H1 (cell line): ENCODE data around the gene AHNAK2. TPM values are rescaled to one million over a fixed set of nuclear protein-coding genes. Genes with fewer than 3 reads are reported as not detected.

Experiments used
- CTCF ChIA-PET: fragments of 300-600 bp; sonication (Branson Sonifier 250); formaldehyde crosslinking; loops from one replicate; lab custom pipeline; 2021; ENCODE audit not compliant: partially characterized antibody; lab: Charles Lee
- POLR2A ChIA-PET: fragments of 300-600 bp; sonication (Branson Sonifier 250); formaldehyde crosslinking; loops from one replicate; lab custom pipeline; 2021; ENCODE audit warnings: inconsistent platforms; ENCODE audit not compliant: partially characterized antibody; lab: Charles Lee
- DNase-seq, 2 experiments: peaks; one replicate each; pipeline versions ENCODE4 v3.0.0 to v3.0.0-alpha.2; 2010 to 2022; ENCODE audit warnings: low spot score in 2 of 2, low read depth in 1 of 2, mixed read lengths in 1 of 2
- FAIRE-seq: peaks from 2 replicates; lab custom pipeline; 2011; peaks lifted over from hg19 to GRCh38; lab: Jason Lieb, UNC
- H2AFZ ChIP-seq: 2 replicates; pipeline ENCODE4 v1.8.1; 2012; ENCODE audit warnings: low read length, inconsistent platforms
- H2AK5ac ChIP-seq: 2 replicates; pipeline ENCODE4 v1.6.1; 2013; ENCODE audit warnings: low read depth, low read length
- H2BK120ac ChIP-seq: replicated peaks from 2 replicates; pipeline ENCODE3; 2013; ENCODE audit warnings: low read depth, low read length, inconsistent platforms
- H2BK12ac ChIP-seq: 2 replicates; pipeline ENCODE4 v1.6.1; 2013; ENCODE audit warnings: low read depth, low read length
- H2BK15ac ChIP-seq: 2 replicates; pipeline ENCODE4 v1.6.1; 2013; ENCODE audit warnings: low read length
- H2BK20ac ChIP-seq: 2 replicates; pipeline ENCODE4 v1.6.1; 2013; ENCODE audit warnings: low read length
- H2BK5ac ChIP-seq: 2 replicates; pipeline ENCODE4 v1.6.1; 2013; ENCODE audit warnings: low read depth, low read length
- H3K14ac ChIP-seq: 2 replicates; pipeline ENCODE4 v1.6.1; 2013; ENCODE audit warnings: inconsistent platforms; ENCODE audit not compliant: insufficient read length
- H3K18ac ChIP-seq: 2 replicates; pipeline ENCODE4 v1.6.1; 2013; ENCODE audit warnings: low read length; ENCODE audit errors: extremely low read depth
- H3K23ac ChIP-seq: 2 replicates; pipeline ENCODE4 v1.6.1; 2013; ENCODE audit warnings: inconsistent platforms; ENCODE audit not compliant: insufficient read length
- H3K23me2 ChIP-seq: 2 replicates; pipeline ENCODE4 v1.6.1; 2013; ENCODE audit warnings: low read depth, low read length
- H3K27ac ChIP-seq: 2 replicates; pipeline ENCODE4 v1.6.1; 2011; ENCODE audit warnings: low read depth, low read length, inconsistent platforms
- H3K27me3 ChIP-seq, 4 experiments: replicated peaks in 1 of 4; 1 replicate in 1 of 4; 2 replicates in 3 of 4; pipeline versions ENCODE4 v1.6.1 to v1.8.1; 2011 to 2013; ENCODE audit warnings: low read length in 3 of 4, mild to moderate bottlenecking in 3 of 4, inconsistent platforms in 2 of 4, mixed read lengths in 2 of 4, moderate library complexity in 1 of 4; ENCODE audit not compliant: control insufficient read depth in 3 of 4, insufficient read depth in 3 of 4; ENCODE audit errors: extremely low read depth in 1 of 4
- H3K36me3 ChIP-seq, 4 experiments: 2 replicates each; pipeline versions ENCODE4 v1.6.1 to v1.8.1; 2011 to 2013; ENCODE audit warnings: mild to moderate bottlenecking in 4 of 4, low read length in 3 of 4, moderate library complexity in 2 of 4, control low read depth in 1 of 4, inconsistent platforms in 1 of 4; ENCODE audit not compliant: insufficient read depth in 4 of 4, control insufficient read depth in 2 of 4
- H3K4ac ChIP-seq: replicated peaks from 2 replicates; pipeline ENCODE3; 2013; ENCODE audit warnings: low read length, low read depth, mixed read lengths, inconsistent platforms; ENCODE audit not compliant: insufficient read length
- H3K4me1 ChIP-seq, 4 experiments: replicated peaks in 1 of 4; 1 replicate in 1 of 4; 2 replicates in 3 of 4; pipeline versions ENCODE4 v1.6.1 to v1.8.1; 2011 to 2013; ENCODE audit warnings: low read length in 3 of 4, inconsistent platforms in 2 of 4, mixed read lengths in 1 of 4; ENCODE audit not compliant: insufficient read depth in 4 of 4, control insufficient read depth in 3 of 4
- H3K4me2 ChIP-seq, 2 experiments: 2 replicates each; pipeline versions ENCODE4 v1.6.1 to v1.8.1; 2011 to 2013; ENCODE audit warnings: low read depth in 2 of 2, low read length in 2 of 2, control low read depth in 1 of 2, inconsistent platforms in 1 of 2, mild to moderate bottlenecking in 1 of 2; ENCODE audit not compliant: insufficient read depth in 1 of 2
- H3K4me3 ChIP-seq, 4 experiments: fragments of 200-600, 300-600 bp in 1 of 4; sonication (generic), shearing (Covaris generic), sonication (Bioruptor Twin) in 1 of 4; 2 replicates each; pipeline versions ENCODE4 v1.5.1 to v1.8.1; 2011 to 2016; ENCODE audit warnings: low read length in 4 of 4, low read depth in 3 of 4, control low read depth in 2 of 4, inconsistent platforms in 2 of 4, mild to moderate bottlenecking in 2 of 4, mixed read lengths in 1 of 4, moderate library complexity in 1 of 4; ENCODE audit not compliant: insufficient read depth in 2 of 4; ENCODE audit errors: extremely low read depth in 1 of 4
- H3K56ac ChIP-seq: replicated peaks from 2 replicates; pipeline ENCODE3; 2013; ENCODE audit warnings: low read depth, mild to moderate bottlenecking, mixed read lengths, low read length, inconsistent platforms; ENCODE audit not compliant: insufficient read length
- H3K79me1 ChIP-seq: 2 replicates; pipeline ENCODE4 v1.6.1; 2013; ENCODE audit warnings: low read depth, low read length, control low read depth
- H3K79me2 ChIP-seq, 2 experiments: 2 replicates each; pipeline versions ENCODE4 v1.6.1 to v1.8.1; 2012 to 2013; ENCODE audit warnings: low read length in 2 of 2, mild to moderate bottlenecking in 2 of 2, inconsistent platforms in 1 of 2; ENCODE audit not compliant: insufficient read depth in 2 of 2, control insufficient read depth in 1 of 2
- H3K9ac ChIP-seq, 4 experiments: replicated peaks in 1 of 4; 1 replicate in 1 of 4; 2 replicates in 3 of 4; pipeline versions ENCODE4 v1.6.1 to v1.8.1; 2011 to 2013; ENCODE audit warnings: low read depth in 3 of 4, low read length in 3 of 4, control low read depth in 2 of 4, mild to moderate bottlenecking in 2 of 4, moderate library complexity in 2 of 4, inconsistent platforms in 1 of 4; ENCODE audit errors: extremely low read depth in 1 of 4
- H3K9me3 ChIP-seq, 2 experiments: 2 replicates each; pipeline versions ENCODE4 v1.6.1 to v1.8.1; 2012 to 2013; ENCODE audit warnings: mild to moderate bottlenecking in 2 of 2, moderate library complexity in 2 of 2, control low read depth in 1 of 2, inconsistent platforms in 1 of 2, low read depth in 1 of 2, low read length in 1 of 2, mixed read lengths in 1 of 2; ENCODE audit not compliant: insufficient read depth in 2 of 2
- H4K20me1 ChIP-seq, 2 experiments: replicated peaks in 1 of 2; 2 replicates each; pipeline versions ENCODE3 to v1.8.1; 2011 to 2013; ENCODE audit warnings: inconsistent platforms in 2 of 2, low read length in 2 of 2, mild to moderate bottlenecking in 1 of 2; ENCODE audit not compliant: insufficient read depth in 2 of 2, control insufficient read depth in 1 of 2
- H4K5ac ChIP-seq: 2 replicates; pipeline ENCODE4 v1.6.1; 2013; ENCODE audit warnings: low read length, low read depth, mixed read lengths, inconsistent platforms; ENCODE audit not compliant: insufficient read length
- H4K8ac ChIP-seq: 2 replicates; pipeline ENCODE4 v1.8.0; 2013; ENCODE audit warnings: mild to moderate bottlenecking, moderate library complexity, low read length, inconsistent platforms; ENCODE audit not compliant: insufficient read depth; ENCODE audit errors: extremely low read depth
- H4K91ac ChIP-seq: replicated peaks from 2 replicates; pipeline ENCODE3; 2013; ENCODE audit warnings: low read length, mixed read lengths, inconsistent platforms; ENCODE audit not compliant: insufficient read length
- BACH1 ChIP-seq: IDR thresholded peaks from 2 replicates; pipeline ENCODE4 v1.6.1; 2012; ENCODE audit warnings: low read length, improper control_type of control experiment
- CEBPB ChIP-seq: IDR thresholded peaks from 2 replicates; pipeline ENCODE4 v1.6.1; 2012; ENCODE audit warnings: low read depth, low read length
- KDM1A ChIP-seq: fragments of 200-600, 300-600 bp; sonication (generic); IDR thresholded peaks from 2 replicates; pipeline ENCODE4 v1.7.1; 2016; ENCODE audit warnings: mild to moderate bottlenecking, low read length, borderline replicate concordance
- MAFK ChIP-seq: IDR thresholded peaks from 2 replicates; pipeline ENCODE4 v1.6.1; 2012; ENCODE audit warnings: low read depth, mild to moderate bottlenecking, improper control_type of control experiment, low read length
- PHF8 ChIP-seq: fragments of 200-600 bp; sonication (generic); conservative IDR thresholded peaks from 2 replicates; pipeline ENCODE4 v1.7.1; 2012; ENCODE audit warnings: low read depth, mild to moderate bottlenecking, inconsistent platforms, low read length, moderate library complexity
- POLR2AphosphoS5 ChIP-seq: IDR thresholded peaks from 2 replicates; pipeline ENCODE4 v1.6.1; 2011; ENCODE audit warnings: low read depth, low read length
- SIN3A ChIP-seq, 2 experiments: IDR thresholded peaks in 1 of 2; conservative IDR thresholded peaks in 1 of 2; 2 replicates each; pipeline ENCODE4 v1.6.1; 2011 to 2012; ENCODE audit warnings: low read length in 2 of 2, improper control_type of control experiment in 1 of 2, low read depth in 1 of 2, mild to moderate bottlenecking in 1 of 2
- SUZ12 ChIP-seq: fragments of 200-600 bp; sonication (generic); IDR thresholded peaks from 2 replicates; pipeline ENCODE4 v1.6.1; 2012; ENCODE audit warnings: mild to moderate bottlenecking, inconsistent platforms, low read length, moderate library complexity, mixed read lengths
- TAF1 ChIP-seq: IDR thresholded peaks from 2 replicates; pipeline ENCODE4 v1.6.1; 2011; ENCODE audit warnings: mild to moderate bottlenecking, low read depth, low read length
- WGBS, 2 experiments: shearing (Covaris generic) in 1 of 2; methylation state at CpG; one replicate each; pipeline versions ENCODE4 v1.1.6 to v1.1.7; 2013 to 2015; ENCODE audit warnings: low lambda C conversion rate in 2 of 2, mixed read lengths in 2 of 2, inconsistent platforms in 1 of 2, low coverage in 1 of 2, missing lambda C conversion rate in 1 of 2; ENCODE audit not compliant: insufficient replicate concordance in 2 of 2, insufficient coverage in 1 of 2, insufficient read length in 1 of 2; ENCODE audit errors: extremely low coverage in 1 of 2, missing lambda C conversion rate in 1 of 2; 5-methylcytosine and 5-hydroxymethylcytosine counted together
- polyA plus RNA-seq, 7 experiments: library from polyadenylated mRNA; depleted of rRNA in 3 of 7; stranded (reverse) in 5 of 7; unstranded in 2 of 7; fragments of >200 nt in 5 of 7; fragments of 200-250 nt in 2 of 7; gene quantifications; 1 replicate in 5 of 7; 2 replicates in 1 of 7; 4 replicates in 1 of 7; pipeline versions ENCODE4 v1.2.1 to v1.2.3, GENCODE V29; 2011 to 2013; ENCODE audit warnings: missing spikeins in 2 of 7, mixed read lengths in 2 of 7
- total RNA-seq: library from RNA; stranded (reverse); fragmentation: NEBNext Ultra II Directional; extraction: Animal tissue kit (Norgen Biotek cat#: 25700); gene quantifications from 2 replicates; pipeline ENCODE4 v1.2.1, GENCODE V29; 2021
- TF ChIP-seq, protein P1 (sequence below), 3 experiments: IDR thresholded peaks; 1 replicate in 2 of 3; 2 replicates in 1 of 3; pipeline versions ENCODE4 v1.5.1 to v1.6.1; 2011; ENCODE audit warnings: low read length in 3 of 3, mild to moderate bottlenecking in 3 of 3, inconsistent platforms in 2 of 3, low read depth in 1 of 3, moderate library complexity in 1 of 3; ENCODE audit not compliant: insufficient read depth in 1 of 3; ENCODE audit errors: control extremely low read depth in 1 of 3

AHNAK2 gene
- total and polyA plus RNA-seq, 2 of the 8 experiments (the other 6 are each of a cell fraction or from before 2014, with no cell fraction given), result 0.95 to 2.0 TPM

- H3K27ac ChIP-seq, result no peak overlapping the region
- H2AK5ac ChIP-seq, result no peak overlapping the region
- H3K9ac ChIP-seq, result no peak overlapping the region
- no peak overlapping the region for H4K5ac ChIP-seq
- H3K4me1 ChIP-seq, result peaks cover 0 to 1% (median 0%) of the 10 kb centered on the region in 4 experiments; a peak in 1 of 7 replicates
- no peak for FAIRE-seq
- H3K9me3 ChIP-seq, result no peaks in the 10 kb centered on the region
- WGBS, 2 experiments, result 92% methylated on average over 16 of the region's 16 CpGs; no CpG with 5 or more reads in 1 of the 2 experiments
- H3K23me2 ChIP-seq, result peaks cover 5% of the 10 kb centered on the region; the same call in 1 of the 2 replicates
- H4K20me1 ChIP-seq, result no peaks in the 10 kb centered on the region
- H2BK120ac ChIP-seq, result no peak overlapping the region
- no peak overlapping the region for H3K23ac ChIP-seq
- peaks cover 0 to 4% (median 1%) of the 10 kb centered on the region in 4 experiments; a peak in 3 of 7 replicates for H3K27me3 ChIP-seq
- no peak overlapping the region for H2BK5ac ChIP-seq
- POLR2A ChIA-PET, result no interaction called here
- no peak overlapping the region for H2BK20ac ChIP-seq
- no peak overlapping the region for H2BK12ac ChIP-seq
- H3K56ac ChIP-seq, result no peak overlapping the region
- no peak overlapping the region for H3K14ac ChIP-seq
- H4K8ac ChIP-seq, result no peak overlapping the region
- 0 out of 2 replicates have a peak, but pooled peaks cover 2% of the 10 kb centered on the region for H3K79me1 ChIP-seq
- no peak overlapping the region for H3K4me3 ChIP-seq
- no peaks in the 10 kb centered on the region for H3K36me3 ChIP-seq
- CTCF ChIA-PET, result interaction anchor here (1.0 to 2.6 kb wide), 5 partner anchors 19 to 92 kb away, joined by 3 to 11 read pairs (median 4); no protein-coding TSS in a partner anchor
- H3K4ac ChIP-seq, result no peak overlapping the region
- no peaks in the 10 kb centered on the region for H3K79me2 ChIP-seq
- H4K91ac ChIP-seq, result no peak overlapping the region
- DNase-seq, result no peak
- H2BK15ac ChIP-seq, result no peak overlapping the region
- H3K18ac ChIP-seq, result no peak overlapping the region
- no peak overlapping the region for H3K4me2 ChIP-seq
- H2AFZ ChIP-seq, result no peak overlapping the region
- TF ChIP-seq CEBPB, result no peak
- TF ChIP-seq, protein P1, sequence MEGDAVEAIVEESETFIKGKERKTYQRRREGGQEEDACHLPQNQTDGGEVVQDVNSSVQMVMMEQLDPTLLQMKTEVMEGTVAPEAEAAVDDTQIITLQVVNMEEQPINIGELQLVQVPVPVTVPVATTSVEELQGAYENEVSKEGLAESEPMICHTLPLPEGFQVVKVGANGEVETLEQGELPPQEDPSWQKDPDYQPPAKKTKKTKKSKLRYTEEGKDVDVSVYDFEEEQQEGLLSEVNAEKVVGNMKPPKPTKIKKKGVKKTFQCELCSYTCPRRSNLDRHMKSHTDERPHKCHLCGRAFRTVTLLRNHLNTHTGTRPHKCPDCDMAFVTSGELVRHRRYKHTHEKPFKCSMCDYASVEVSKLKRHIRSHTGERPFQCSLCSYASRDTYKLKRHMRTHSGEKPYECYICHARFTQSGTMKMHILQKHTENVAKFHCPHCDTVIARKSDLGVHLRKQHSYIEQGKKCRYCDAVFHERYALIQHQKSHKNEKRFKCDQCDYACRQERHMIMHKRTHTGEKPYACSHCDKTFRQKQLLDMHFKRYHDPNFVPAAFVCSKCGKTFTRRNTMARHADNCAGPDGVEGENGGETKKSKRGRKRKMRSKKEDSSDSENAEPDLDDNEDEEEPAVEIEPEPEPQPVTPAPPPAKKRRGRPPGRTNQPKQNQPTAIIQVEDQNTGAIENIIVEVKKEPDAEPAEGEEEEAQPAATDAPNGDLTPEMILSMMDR (IDR thresholded peaks at IDR 0.05; ENCODE audit: control extremely low read depth in 1 of 3, insufficient read depth in 1 of 3, low read depth in 1 of 3, low read length in 3 of 3), result no peak
- TF ChIP-seq TAF1, result no peak
- TF ChIP-seq PHF8, result no peak
- no peak for TF ChIP-seq SIN3A (conservative IDR thresholded peaks at IDR 0.05 in 1 of 2, IDR thresholded peaks at IDR 0.05 in 1 of 2; ENCODE audit: low read depth in 1 of 2, low read length in 2 of 2)
- TF ChIP-seq BACH1, result no peak
- no peak for TF ChIP-seq POLR2AphosphoS5
- no peak for TF ChIP-seq MAFK
- no peak for TF ChIP-seq KDM1A
- TF ChIP-seq SUZ12, result no peak
These were observed 48.0 kb upstream of the AHNAK2 start for GRCh38 chr14:105026033-105026785.
